HG03135 (cell line): ENCODE data around the gene ARF1.

Experiments
- ATAC-seq: cut with Tn5 transposase; IDR thresholded peaks from one replicate; pipeline ENCODE4 v1.9.1; 2021; ENCODE audit warnings: mild to moderate bottlenecking, moderate library complexity; ENCODE audit not compliant: unreplicated experiment

The ARF1 gene

DNA sequence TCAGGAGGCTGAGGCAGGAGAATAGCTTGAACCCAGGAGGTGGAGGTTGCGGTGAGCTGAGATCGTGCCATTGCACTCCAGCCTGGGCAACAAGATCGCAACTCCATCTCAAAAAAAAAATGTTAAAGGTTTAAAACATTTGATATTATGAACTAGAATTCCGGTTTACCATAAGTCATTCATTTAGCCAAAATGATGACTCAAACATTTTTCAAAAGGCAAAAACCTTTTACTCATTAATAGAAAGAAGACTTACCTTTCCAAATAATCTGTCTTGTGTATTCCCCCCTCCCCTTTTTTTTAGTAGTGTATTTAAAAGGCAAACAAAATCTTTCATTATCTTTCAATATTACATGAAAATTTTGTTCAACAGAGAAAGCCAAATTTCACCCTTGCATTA, 34.8 kb downstream of the ARF1 start:
- ATAC-seq, result no peak

DNA sequence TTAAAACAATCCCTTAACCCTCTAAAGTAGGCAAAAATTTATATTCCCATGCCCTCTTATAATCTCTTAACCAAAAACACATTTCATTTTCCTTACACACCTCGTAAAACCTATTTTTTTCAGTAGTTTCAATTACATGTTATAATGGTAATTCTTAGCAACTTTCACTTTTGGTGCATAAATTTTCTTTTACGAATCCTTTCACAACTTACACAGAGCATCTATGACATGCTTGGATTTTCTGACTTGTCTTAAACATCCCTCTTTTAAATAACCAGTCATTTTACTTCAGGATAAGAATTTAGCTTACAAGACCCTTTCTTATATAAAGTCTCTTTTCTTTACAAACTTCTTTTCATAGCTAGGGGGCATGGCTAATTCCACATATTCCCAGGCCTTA, 35.5 kb downstream of the ARF1 start:
- ATAC-seq, result no peak

DNA sequence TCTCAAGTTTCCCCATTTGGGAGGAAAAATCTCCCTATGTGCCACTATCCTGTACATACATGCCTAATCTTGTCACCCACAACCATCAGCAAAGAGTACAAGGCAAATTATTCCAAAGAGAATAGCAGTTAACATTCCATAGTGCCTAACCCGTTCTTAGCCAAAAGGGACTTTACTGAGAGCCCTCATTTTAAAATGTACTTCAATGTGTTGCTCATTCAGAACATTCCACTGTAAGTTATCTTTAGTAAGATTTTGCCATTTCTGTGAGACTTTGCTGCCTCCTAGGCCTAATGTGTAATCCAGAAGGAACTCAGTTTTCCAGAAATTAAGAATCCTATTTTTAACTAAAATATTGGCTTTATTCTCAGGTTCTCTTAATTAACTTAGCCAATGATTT, 37.8 kb downstream of the ARF1 start:
- ATAC-seq, result no peak

DNA sequence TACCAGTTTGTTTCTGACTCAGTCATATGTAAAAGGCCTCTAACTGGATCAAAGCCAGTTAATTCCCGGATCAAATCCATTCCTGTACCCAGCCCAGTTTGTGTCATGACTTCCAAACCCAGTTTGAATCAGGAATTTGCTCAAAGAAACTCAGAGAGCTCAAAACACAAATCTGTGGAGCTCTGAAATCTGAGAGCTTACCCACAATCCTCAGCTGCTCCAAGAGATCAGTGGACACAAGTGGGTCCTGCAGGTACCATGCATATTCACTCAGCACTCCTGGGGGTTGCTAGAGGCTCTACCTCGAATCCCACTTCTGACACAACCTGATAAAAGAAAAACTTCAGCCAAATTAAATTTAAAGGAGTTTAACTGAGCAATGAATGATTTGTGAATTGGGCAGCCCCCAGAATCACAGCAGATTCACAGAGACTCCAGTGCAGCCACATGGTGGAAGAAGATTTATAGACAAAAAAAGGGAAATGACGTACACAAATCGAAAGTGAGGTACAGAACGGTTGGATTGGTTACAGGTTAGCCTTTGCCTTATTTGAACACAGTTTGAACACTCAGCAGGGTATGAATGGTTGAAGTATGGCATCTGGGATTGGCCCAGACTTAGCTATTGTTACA, 38.5 kb downstream of the ARF1 start:
- ATAC-seq, result no peak

DNA sequence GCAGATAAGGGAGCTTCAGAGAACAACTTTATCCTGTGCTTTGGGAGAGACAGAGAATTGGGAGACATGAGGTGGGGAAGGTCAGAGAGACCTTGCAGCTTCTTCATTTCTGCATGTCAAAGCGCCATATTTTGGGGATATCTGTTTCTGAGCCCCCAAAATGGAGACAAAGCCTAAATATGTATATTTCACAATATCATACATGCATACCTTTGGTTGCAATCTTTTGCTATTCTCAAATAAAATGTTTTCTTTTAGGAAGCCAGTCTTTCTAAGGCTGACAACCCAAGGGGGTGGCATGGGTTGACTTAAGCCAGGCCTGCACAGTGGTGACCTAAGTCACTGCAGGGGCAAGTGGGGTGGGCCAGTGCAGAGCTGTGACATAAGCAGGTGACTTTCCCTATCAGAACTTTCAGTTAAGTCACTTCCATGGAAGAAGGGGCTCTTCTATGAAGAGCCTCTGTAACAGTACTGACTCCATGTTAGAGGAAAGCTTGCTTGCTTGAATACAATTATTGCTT, 40.5 kb downstream of the ARF1 start:
- ATAC-seq, result no peak

GRCh38 chr1:228123505-228123904, 41.0 kb downstream of the ARF1 start:
- no peak for ATAC-seq

- ATAC-seq, result no peak
Observed at GRCh38 chr1:228125185-228125584, 42.7 kb downstream of the ARF1 start.

- no peak for ATAC-seq
Observed at GRCh38 chr1:228131766-228132165, 49.3 kb downstream of the ARF1 start.

DNA sequence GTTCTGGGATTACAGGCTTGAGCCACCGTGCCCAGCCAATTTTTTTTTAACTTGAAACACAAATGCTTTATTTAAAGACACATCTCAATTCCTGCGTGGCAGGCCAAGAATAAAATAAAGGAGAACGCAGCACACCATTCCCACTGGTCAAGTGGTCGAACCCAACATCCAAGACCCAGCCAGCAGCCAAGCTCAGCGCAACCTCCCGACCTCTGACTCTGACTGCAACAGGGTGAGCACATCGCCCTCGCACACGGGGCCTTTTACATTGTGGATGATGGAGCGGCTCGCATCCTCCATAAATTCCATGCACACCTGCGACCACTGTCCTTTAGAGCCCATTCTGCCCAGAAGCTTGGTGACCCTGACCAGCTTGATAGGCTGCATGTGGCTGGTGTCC, 52.1 kb downstream of the ARF1 start:
- ATAC-seq, result no peak

DNA sequence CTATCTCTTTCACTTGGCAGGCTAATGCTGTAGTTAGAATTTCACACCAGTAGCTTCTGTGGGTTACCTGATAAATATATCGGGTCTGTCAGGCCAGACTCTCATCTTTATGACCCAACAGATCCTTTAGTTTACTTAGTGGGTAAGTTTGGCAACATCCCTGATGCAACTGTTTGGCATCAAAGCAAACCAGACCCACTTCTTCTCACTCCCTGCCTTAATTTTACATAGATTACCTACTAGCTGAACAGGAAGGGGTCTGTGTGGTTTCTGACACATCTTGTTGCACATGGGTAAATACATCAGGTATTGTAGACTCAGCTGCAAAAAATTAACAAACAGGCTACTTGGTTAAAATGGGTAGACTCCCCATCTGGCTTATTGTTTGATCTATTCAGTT, 54.4 kb downstream of the ARF1 start:
- ATAC-seq, result no peak

GRCh38 chr1:228139406-228139930, 57.0 kb downstream of the ARF1 start:
- no peak for ATAC-seq

GRCh38 chr1:228139931-228140723, 57.6 kb downstream of the ARF1 start, which contains the start of gene GUK1:
Gene GUK1 (plus strand): TSS chr1:228140279. CDS start chr1:228140303, 24 bp downstream.
- peak; percentile 91 for ATAC-seq

DNA sequence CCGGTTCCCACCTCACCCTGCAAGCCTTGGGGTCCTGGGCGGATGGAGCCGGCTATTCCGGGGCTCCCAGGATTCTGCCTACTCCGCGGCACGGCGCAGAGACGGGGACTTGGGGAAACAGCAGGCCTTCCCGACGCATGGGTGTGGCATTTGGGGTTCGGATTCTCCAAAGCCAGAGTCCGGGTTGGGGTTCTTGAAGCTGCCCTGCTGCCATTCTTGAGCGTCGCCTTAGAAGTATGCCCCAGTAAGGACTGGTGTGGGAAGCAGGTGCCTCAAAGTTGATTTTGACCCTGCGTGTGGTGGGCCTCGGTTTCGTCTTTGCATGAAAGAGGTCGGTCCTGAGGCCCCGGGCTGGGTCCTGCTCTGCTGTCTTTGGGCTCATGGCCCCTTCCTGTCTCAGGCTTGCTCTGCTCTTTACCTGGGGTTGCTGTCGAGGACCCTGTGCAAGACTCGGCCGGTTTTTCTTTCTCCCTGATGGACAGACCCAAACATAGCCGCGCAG, 58.3 kb downstream of the ARF1 start:
- ATAC-seq, result no peak

- no peak for ATAC-seq
Observed at GRCh38 chr1:228141226-228142044, 58.9 kb downstream of the ARF1 start.

DNA sequence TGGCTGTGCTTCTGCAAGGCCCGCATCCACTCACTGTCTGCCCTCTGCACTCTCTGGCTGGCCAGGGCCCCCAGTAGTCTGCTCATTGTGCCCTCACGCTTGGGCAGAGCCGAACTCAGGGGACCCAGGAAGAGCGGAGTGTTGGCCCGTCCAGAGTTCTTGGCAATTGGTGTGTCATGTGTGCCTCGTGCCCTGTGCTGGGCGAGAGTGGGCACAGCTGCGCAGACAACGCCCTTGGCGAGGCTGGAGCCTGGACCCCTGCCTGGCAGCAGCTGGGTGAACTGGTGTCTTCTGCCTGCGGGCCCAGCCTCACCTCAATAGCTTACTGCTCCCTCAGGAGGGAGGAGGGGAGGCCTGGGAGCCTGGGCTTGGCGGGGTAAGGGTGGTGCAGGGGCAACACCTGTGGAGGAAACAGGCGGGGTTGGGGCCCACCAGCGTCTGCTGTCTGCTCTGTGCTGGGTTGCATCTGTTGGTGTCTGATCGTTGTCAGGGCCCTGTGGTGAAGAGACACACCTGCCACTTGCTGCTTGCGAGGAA, 59.7 kb downstream of the ARF1 start:
- no peak for ATAC-seq

GRCh38 chr1:228142701-228143136, 60.2 kb downstream of the ARF1 start:
- no peak for ATAC-seq

- no peak for ATAC-seq
Observed at GRCh38 chr1:228143480-228144192, 61.1 kb downstream of the ARF1 start.

GRCh38 chr1:228144193-228144992, 61.9 kb downstream of the ARF1 start:
- ATAC-seq, result no peak

DNA sequence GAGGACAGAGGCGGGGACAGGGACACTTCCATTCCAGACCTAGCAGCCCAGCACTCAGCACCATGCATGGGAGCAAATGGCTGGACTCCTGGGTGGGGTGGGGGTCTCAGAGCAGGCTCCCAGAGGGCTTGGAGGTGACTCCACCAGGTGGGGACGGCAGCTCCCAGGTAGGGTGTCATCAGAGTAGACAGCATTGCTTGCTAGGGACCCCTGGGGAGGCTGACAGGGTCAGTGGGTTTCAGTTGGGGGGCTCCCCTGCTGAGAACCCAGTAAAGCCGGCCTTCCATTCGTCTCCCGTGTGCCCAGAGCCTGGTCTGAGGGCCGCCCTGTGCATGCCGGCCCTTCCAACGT, 62.5 kb downstream of the ARF1 start:
- no peak for ATAC-seq
